KMS-11 (cell line): ENCODE data around the gene GTPBP1.

Source experiments
- H2AFZ ChIP-seq: fragments of 200-600 bp; sonication (generic); 2 replicates; pipeline ENCODE4 v1.6.1; 2016; ENCODE audit warnings: antibody characterized with exemption, mixed run types, low read depth
- H3K27ac ChIP-seq: fragments of 200-600 bp; sonication (generic); 2 replicates; pipeline ENCODE4 v1.6.1; 2016; ENCODE audit warnings: mild to moderate bottlenecking, mixed run types
- H3K27me3 ChIP-seq: fragments of 200-600 bp; sonication (generic); 2 replicates; pipeline ENCODE4 v1.6.1; 2017; ENCODE audit warnings: mild to moderate bottlenecking, low read depth, mixed run types, moderate library complexity; ENCODE audit not compliant: insufficient read depth
- H3K36me3 ChIP-seq: fragments of 200-600 bp; sonication (generic); 2 replicates; pipeline ENCODE4 v1.6.1; 2017; ENCODE audit warnings: mild to moderate bottlenecking, mixed run types; ENCODE audit not compliant: insufficient read depth
- H3K4me1 ChIP-seq: fragments of 200-600 bp; sonication (generic); 2 replicates; pipeline ENCODE4 v1.6.1; 2016; ENCODE audit warnings: mild to moderate bottlenecking, low read depth, mixed run types; ENCODE audit not compliant: poor library complexity, severe bottlenecking
- H3K4me2 ChIP-seq: fragments of 200-600 bp; sonication (generic); 2 replicates; pipeline ENCODE4 v1.7.0; 2016; ENCODE audit warnings: mild to moderate bottlenecking, mixed run types
- H3K4me3 ChIP-seq: fragments of 200-600 bp; sonication (generic); IDR thresholded peaks from 2 replicates; pipeline ENCODE4 v1.6.1; 2017; ENCODE audit warnings: low read depth, low read length, mixed read lengths; ENCODE audit not compliant: insufficient read depth
- H3K79me2 ChIP-seq: fragments of 200-600 bp; sonication (generic); 2 replicates; pipeline ENCODE4 v1.6.1; 2016; ENCODE audit warnings: low read depth, mixed run types; ENCODE audit not compliant: insufficient read depth
- H3K9ac ChIP-seq: fragments of 200-600 bp; sonication (generic); 2 replicates; pipeline ENCODE4 v1.6.1; 2016; ENCODE audit warnings: mild to moderate bottlenecking, mixed run types
- H4K20me1 ChIP-seq: fragments of 200-600 bp; sonication (generic); 2 replicates; pipeline ENCODE4 v1.6.1; 2016; ENCODE audit warnings: mild to moderate bottlenecking, mixed run types; ENCODE audit not compliant: insufficient read depth
- TF ChIP-seq, protein P1 (sequence below): fragments of 200-600 bp; sonication (generic); conservative IDR thresholded peaks from 2 replicates; pipeline ENCODE4 v1.6.1; 2017; ENCODE audit warnings: low read depth, mild to moderate bottlenecking, antibody characterized with exemption, low read length, moderate library complexity, mixed read lengths

GTPBP1 gene

DNA sequence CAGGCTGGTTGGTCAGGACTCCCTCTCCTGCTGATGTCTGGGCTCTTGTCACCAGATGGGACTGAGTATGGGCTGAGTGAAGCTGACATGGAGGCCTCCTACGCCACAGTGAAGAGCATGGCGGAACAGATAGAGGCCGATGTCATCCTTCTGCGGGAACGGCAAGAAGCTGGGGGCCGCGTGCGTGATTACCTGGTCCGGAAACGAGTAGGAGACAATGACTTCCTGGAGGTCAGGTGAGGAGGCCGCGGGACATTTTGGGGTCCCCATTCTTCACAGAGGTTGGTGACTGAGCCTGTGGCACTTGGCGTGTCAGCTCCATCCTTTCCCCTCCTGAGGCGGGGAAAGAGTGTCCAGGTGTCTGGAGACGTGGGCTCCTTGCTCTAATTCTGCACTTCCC, 10.1 kb downstream of the GTPBP1 start:
- Histone ChIP-seq H3K4me2 (no peak overlapping the region), H3K36me3 (no peaks in the 10 kb centered on the region), H3K27ac (no peak overlapping the region)

DNA sequence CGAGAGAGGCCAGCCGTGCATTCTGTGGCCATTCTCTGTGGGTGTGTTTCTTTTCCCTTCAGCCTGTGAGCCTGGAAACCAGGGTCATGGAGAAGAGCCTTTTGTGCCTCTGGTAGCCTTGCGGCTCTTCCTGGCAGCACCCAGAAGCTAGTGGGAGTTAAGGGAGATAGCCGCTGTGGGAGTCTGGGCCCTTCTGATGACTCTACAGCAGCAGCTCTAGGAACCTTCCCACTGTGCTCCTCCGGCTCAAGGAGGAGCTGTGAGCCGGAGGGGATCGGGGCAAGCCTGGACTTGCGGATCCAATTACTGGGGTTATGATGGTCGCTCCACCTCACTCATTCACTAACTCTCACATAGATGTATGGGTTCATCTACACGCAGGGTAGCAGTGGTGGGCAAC, 10.5 kb downstream of the GTPBP1 start:
- Histone ChIP-seq H3K4me1 (no peaks in the 10 kb centered on the region), H3K79me2 (peaks cover 39% of the 10 kb centered on the region; the same call in 1 of the 2 replicates), H3K4me2 (no peak overlapping the region), H2AFZ (no peak overlapping the region), H3K4me3 (no peak overlapping the region), H3K27ac (no peak overlapping the region), H3K36me3 (no peaks in the 10 kb centered on the region), H4K20me1 (peaks cover 4% of the 10 kb centered on the region; the same call in 1 of the 2 replicates), H3K27me3 (no peaks in the 10 kb centered on the region), H3K9ac (no peak overlapping the region)
- TF ChIP-seq, protein P1, sequence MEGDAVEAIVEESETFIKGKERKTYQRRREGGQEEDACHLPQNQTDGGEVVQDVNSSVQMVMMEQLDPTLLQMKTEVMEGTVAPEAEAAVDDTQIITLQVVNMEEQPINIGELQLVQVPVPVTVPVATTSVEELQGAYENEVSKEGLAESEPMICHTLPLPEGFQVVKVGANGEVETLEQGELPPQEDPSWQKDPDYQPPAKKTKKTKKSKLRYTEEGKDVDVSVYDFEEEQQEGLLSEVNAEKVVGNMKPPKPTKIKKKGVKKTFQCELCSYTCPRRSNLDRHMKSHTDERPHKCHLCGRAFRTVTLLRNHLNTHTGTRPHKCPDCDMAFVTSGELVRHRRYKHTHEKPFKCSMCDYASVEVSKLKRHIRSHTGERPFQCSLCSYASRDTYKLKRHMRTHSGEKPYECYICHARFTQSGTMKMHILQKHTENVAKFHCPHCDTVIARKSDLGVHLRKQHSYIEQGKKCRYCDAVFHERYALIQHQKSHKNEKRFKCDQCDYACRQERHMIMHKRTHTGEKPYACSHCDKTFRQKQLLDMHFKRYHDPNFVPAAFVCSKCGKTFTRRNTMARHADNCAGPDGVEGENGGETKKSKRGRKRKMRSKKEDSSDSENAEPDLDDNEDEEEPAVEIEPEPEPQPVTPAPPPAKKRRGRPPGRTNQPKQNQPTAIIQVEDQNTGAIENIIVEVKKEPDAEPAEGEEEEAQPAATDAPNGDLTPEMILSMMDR, result no peak

More for the DNA sequence above, 10.1 kb downstream of the GTPBP1 start:
- Histone ChIP-seq H3K4me3 (no peak overlapping the region), H4K20me1 (peaks cover 8% of the 10 kb centered on the region; the same call in 1 of the 2 replicates), H3K9ac (no peak overlapping the region), H3K4me1 (no peaks in the 10 kb centered on the region), H2AFZ (no peak overlapping the region), H3K27me3 (no peaks in the 10 kb centered on the region), H3K79me2 (peaks cover 43% of the 10 kb centered on the region; the same call in 1 of the 2 replicates)
- TF ChIP-seq, protein P1, result no peak

DNA sequence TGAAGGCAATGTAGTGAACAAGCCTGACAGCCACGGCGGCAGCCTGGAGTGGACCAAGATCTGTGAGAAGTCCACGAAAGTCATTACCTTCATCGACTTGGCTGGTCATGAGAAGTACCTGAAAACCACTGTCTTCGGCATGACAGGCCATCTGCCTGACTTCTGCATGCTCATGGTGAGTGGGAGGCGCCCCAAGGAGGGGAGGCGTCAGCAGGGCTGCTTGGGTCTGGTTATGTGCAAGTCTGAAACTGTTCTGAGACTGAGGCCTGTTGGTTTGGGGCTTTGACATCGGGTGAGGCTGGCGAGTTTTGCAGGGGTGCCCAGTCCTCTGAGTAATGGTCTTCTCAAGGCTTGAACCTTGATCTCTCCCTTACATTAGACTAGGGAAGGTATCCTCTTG, 11.1 kb downstream of the GTPBP1 start:
- Histone ChIP-seq H3K27ac (no peak overlapping the region), H4K20me1 (no peaks in the 10 kb centered on the region), H3K36me3 (no peaks in the 10 kb centered on the region), H3K27me3 (no peaks in the 10 kb centered on the region), H3K9ac (no peak overlapping the region), H3K4me3 (no peak overlapping the region), H3K4me2 (no peak overlapping the region), H3K4me1 (no peaks in the 10 kb centered on the region), H2AFZ (no peak overlapping the region), H3K79me2 (peaks cover 34% of the 10 kb centered on the region; the same call in 1 of the 2 replicates)
- TF ChIP-seq, protein P1, result no peak

DNA sequence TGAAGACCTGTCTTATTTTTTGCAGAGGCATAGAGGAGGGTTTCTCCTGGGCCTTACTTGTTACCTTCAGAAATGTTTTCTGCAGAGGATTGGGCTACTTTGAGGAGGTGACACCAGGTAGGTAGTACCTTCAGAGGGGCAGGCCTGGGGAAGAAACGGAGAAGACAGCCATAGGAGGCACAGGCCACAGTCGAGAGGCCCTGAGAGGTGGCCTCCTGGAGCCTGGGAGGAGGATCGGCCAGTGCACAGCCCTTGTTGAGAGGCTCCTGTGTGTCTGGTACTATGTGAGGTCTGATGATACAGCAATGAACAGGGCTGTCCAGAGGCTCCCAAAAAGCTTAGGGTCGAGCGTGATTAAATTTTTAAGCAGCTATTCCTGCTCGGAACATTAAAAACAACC, 11.5 kb downstream of the GTPBP1 start:
- no peak overlapping the region for H3K4me2 ChIP-seq
- TF ChIP-seq, protein P1, result no peak
- no peaks in the 10 kb centered on the region for H4K20me1 ChIP-seq
- no peaks in the 10 kb centered on the region for H3K27me3 ChIP-seq
- H3K27ac ChIP-seq, result no peak overlapping the region
- H2AFZ ChIP-seq, result no peak overlapping the region
- no peak overlapping the region for H3K4me3 ChIP-seq
- no peaks in the 10 kb centered on the region for H3K4me1 ChIP-seq
- no peak overlapping the region for H3K9ac ChIP-seq
- H3K79me2 ChIP-seq, result peaks cover 30% of the 10 kb centered on the region; the same call in 1 of the 2 replicates
- no peaks in the 10 kb centered on the region for H3K36me3 ChIP-seq

DNA sequence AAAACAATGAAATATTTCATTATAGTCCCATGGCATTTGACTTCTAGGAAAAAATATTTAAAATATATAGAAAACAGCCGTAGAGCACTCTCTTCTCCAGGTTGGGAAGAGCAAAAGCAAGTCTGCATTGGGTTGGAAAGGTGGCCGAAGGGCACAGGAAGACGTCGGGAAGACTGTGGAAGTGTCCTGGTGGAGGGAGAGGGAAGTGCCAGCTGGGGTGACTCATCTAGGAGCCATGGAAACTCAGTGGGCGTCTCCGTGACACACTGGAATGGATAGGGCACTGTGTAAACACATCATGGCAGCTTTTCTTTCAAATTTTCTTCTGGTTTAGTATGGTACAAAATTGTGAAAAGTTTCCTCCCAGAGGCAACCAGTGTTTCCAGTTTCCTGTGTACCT, 12.7 kb downstream of the GTPBP1 start:
- no peak overlapping the region for H3K27ac ChIP-seq
- TF ChIP-seq, protein P1, result no peak
- H3K4me3 ChIP-seq, result no peak overlapping the region
- no peaks in the 10 kb centered on the region for H4K20me1 ChIP-seq
- no peaks in the 10 kb centered on the region for H3K27me3 ChIP-seq
- H2AFZ ChIP-seq, result no peak overlapping the region
- H3K36me3 ChIP-seq, result no peaks in the 10 kb centered on the region
- no peak overlapping the region for H3K9ac ChIP-seq
- peaks cover 20% of the 10 kb centered on the region; the same call in 1 of the 2 replicates for H3K79me2 ChIP-seq
- no peaks in the 10 kb centered on the region for H3K4me1 ChIP-seq
- H3K4me2 ChIP-seq, result no peak overlapping the region
